ENCODE measurements around the gene GARIN5A.

DNA sequence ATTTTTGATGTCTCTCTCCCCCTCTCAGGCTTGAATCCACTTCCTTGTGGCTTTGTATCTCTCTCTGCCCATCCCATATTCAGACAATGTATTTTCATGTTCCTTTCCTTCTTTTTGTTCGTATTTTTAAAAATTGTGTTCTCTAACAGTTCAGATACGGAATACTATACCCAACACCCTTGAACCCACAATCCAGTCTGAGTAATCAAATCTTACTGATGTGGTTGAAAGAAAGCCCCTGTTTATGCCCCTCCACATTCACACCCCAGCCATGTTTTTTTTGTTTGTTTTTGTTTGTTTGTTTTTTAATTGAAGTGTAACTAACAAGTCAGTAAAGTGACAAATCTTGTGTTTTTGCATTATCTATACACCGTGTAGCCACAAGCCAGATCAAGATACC lies 56.5 kb downstream of the GARIN5A start:
- TF ChIP-seq, protein P1, sequence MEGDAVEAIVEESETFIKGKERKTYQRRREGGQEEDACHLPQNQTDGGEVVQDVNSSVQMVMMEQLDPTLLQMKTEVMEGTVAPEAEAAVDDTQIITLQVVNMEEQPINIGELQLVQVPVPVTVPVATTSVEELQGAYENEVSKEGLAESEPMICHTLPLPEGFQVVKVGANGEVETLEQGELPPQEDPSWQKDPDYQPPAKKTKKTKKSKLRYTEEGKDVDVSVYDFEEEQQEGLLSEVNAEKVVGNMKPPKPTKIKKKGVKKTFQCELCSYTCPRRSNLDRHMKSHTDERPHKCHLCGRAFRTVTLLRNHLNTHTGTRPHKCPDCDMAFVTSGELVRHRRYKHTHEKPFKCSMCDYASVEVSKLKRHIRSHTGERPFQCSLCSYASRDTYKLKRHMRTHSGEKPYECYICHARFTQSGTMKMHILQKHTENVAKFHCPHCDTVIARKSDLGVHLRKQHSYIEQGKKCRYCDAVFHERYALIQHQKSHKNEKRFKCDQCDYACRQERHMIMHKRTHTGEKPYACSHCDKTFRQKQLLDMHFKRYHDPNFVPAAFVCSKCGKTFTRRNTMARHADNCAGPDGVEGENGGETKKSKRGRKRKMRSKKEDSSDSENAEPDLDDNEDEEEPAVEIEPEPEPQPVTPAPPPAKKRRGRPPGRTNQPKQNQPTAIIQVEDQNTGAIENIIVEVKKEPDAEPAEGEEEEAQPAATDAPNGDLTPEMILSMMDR (conservative IDR thresholded peaks at IDR 0.05), result no peak
- no peak for TF ChIP-seq EZH2 (IDR thresholded peaks at IDR 0.05; ENCODE audit: low read depth)

Measured in PC-9 (cell line).